ENCODE data around the gene TCF12. TPM values are rescaled to one million over a fixed set of nuclear protein-coding genes. Genes with fewer than 3 reads are reported as not detected.

The TCF12 gene
- total RNA-seq, 4 donors from 2014 or later = 108 to 177 (median 148) TPM

DNA sequence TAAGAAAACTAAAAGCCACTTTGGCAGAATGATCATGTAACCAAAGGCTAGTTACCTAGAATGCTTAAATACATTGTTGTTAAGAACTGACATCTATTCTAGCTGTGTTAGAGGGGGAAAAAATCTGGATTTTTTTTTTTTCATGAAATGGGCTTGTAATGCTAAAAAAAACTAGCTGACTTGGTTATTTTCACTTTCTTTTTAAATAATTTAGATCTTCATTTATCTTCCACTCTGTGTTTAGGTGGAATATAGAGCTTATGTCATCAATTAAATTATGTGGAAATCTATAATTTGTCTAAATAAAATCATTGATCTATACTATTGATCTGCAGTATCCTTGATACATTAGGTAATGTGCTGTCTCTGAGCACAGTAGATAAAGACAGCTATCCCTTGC, 217.4 kb downstream of the TCF12 start:
- Histone ChIP-seq H3K36me3 (no peaks in the 10 kb centered on the region), H3K9me3 (no peaks in the 10 kb centered on the region), H3K4me3 (no peak overlapping the region), H3K4me1 (peaks cover 24 to 47% (median 40%) of the 10 kb centered on the region in 4 donors), H3K27me3 (no peaks in the 10 kb centered on the region), H3K27ac (replicated peaks in 1 of 4) (no peak overlapping the region)
- DNase-seq (ENCODE audit: extremely low spot score) = no peak
- TF ChIP-seq POLR2A (IDR thresholded peaks at IDR 0.05; ENCODE audit: low read depth) (no peak), EP300 (IDR thresholded peaks at IDR 0.05) (no peak), POLR2AphosphoS5 (IDR thresholded peaks at IDR 0.05) (no peak)
- TF ChIP-seq, protein P1, sequence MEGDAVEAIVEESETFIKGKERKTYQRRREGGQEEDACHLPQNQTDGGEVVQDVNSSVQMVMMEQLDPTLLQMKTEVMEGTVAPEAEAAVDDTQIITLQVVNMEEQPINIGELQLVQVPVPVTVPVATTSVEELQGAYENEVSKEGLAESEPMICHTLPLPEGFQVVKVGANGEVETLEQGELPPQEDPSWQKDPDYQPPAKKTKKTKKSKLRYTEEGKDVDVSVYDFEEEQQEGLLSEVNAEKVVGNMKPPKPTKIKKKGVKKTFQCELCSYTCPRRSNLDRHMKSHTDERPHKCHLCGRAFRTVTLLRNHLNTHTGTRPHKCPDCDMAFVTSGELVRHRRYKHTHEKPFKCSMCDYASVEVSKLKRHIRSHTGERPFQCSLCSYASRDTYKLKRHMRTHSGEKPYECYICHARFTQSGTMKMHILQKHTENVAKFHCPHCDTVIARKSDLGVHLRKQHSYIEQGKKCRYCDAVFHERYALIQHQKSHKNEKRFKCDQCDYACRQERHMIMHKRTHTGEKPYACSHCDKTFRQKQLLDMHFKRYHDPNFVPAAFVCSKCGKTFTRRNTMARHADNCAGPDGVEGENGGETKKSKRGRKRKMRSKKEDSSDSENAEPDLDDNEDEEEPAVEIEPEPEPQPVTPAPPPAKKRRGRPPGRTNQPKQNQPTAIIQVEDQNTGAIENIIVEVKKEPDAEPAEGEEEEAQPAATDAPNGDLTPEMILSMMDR (IDR thresholded peaks at IDR 0.05) = no peak
- intact Hi-C loops (cut with DNase I) = loop anchor here (5.0 kb wide), 1 partner anchor 218 kb away; the partner anchor contains the start of gene TCF12

DNA sequence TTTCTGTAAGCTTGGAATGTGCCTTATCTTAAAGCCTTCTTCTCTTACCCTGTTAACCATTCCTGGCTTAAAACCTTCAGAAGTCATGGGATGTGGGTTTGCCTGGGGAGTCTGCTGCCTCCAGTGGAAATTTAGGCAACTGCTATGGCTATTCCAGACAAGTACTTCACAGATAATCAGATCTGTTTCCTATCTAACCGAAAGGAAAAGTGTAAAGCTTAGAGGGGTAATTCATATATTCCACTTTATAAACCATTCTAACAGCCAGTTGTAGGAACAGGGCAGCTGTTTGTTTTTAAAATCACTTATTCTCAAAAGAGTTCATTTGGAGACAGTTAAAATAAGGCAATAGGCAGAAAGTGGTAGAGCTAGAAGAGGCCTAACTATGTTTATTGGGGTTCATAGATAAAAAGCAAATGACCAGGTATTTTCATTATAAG, 219.9 kb downstream of the TCF12 start:
- no peaks in the 10 kb centered on the region for H3K9me3 ChIP-seq
- WGBS = 25% methylated on average over 1 of the region's 1 CpG
- intact Hi-C loops (cut with DNase I) = loop anchor here (5.0 kb wide), 1 partner anchor 221 kb away; the partner anchor contains the start of gene TCF12
- H3K4me3 ChIP-seq = no peak overlapping the region
- no peak overlapping the region for H3K27ac ChIP-seq (replicated peaks in 1 of 4)
- H3K36me3 ChIP-seq = no peaks in the 10 kb centered on the region
- TF ChIP-seq, protein P1 (IDR thresholded peaks at IDR 0.05) = peak; percentile 69 to 86 (median 73)
- no peak for TF ChIP-seq POLR2AphosphoS5 (IDR thresholded peaks at IDR 0.05)
- H3K27me3 ChIP-seq = no peaks in the 10 kb centered on the region
- H3K4me1 ChIP-seq = peaks cover 15 to 39% (median 36%) of the 10 kb centered on the region in 4 donors
- no peak for DNase-seq (ENCODE audit: extremely low spot score)

DNA sequence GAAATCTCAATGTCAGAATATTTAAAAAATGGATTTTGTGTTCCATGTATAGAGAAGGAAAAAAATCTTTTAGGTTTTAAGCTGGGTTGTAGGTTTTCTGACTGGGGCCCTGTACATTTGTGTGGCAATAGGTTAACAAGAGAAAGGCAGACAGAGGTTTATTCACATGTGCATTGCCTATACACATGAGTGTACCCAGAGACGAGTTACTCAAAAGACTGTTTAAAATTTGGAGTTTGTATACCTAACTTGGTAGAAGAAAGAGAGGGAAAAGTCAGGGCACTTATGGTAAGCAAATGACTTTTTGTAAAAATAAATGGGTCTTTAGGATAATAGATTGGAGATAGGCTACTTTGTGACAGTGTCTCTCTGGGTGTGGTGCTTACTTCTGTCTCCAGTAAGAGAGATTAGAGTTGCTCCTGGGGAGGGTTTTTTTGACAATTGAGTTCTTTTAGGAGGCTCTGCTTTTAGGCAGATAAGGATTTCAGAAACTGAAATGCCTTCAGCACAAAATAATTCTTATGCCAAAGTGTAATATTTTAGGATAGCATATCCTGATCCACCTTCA, 225.2 kb downstream of the TCF12 start:
- WGBS = 64% methylated on average over 1 of the region's 1 CpG
- Histone ChIP-seq H3K9me3 (no peaks in the 10 kb centered on the region), H3K36me3 (no peaks in the 10 kb centered on the region), H3K4me3 (no peak overlapping the region), H3K27me3 (no peaks in the 10 kb centered on the region), H3K27ac (replicated peaks in 1 of 4) (no peak overlapping the region), H3K4me1 (peaks cover 20 to 34% (median 29%) of the 10 kb centered on the region in 4 donors)
- DNase-seq (ENCODE audit: extremely low spot score) = no peak
- intact Hi-C loops (cut with DNase I) = loop anchor here (2.0 to 5.0 kb wide), 2 partner anchors 71 to 651 kb away; no protein-coding TSS in a partner anchor
- TF ChIP-seq POLR2A (IDR thresholded peaks at IDR 0.05; ENCODE audit: low read depth) (no peak), POLR2AphosphoS5 (IDR thresholded peaks at IDR 0.05) (no peak), EP300 (IDR thresholded peaks at IDR 0.05) (no peak)
- TF ChIP-seq, protein P1 (IDR thresholded peaks at IDR 0.05) = no peak

DNA sequence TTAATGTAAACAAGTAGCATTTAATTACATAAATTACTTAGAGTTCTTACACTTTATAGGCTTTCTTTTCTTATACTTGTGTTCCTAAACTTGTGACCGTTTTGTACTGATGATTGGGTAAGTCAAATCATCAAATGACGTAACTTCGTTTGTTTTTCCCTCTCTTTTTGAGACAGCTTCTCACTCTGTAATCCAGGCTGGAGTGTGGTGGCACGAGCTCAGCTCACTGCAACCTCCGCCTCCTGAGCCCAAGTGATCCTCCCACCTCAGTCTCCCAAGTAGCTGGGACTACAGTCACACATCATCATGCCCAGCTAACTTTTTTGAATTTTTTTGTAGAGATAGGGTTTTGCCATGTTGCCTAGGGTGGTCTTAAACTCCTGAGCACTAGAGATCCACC, 226.0 kb downstream of the TCF12 start:
- no peak for DNase-seq (ENCODE audit: extremely low spot score)
- Histone ChIP-seq H3K36me3 (no peaks in the 10 kb centered on the region), H3K27ac (replicated peaks in 1 of 4) (no peak overlapping the region), H3K27me3 (no peaks in the 10 kb centered on the region), H3K4me1 (peaks cover 29 to 40% (median 36%) of the 10 kb centered on the region in 4 donors), H3K4me3 (no peak overlapping the region), H3K9me3 (no peaks in the 10 kb centered on the region)
- intact Hi-C loops (cut with DNase I) = loop anchor here (2.0 to 5.0 kb wide), 2 partner anchors 70 to 652 kb away; no protein-coding TSS in a partner anchor
- 71% methylated on average over 5 of the region's 5 CpGs for WGBS
- no peak for TF ChIP-seq EP300 (IDR thresholded peaks at IDR 0.05)
- TF ChIP-seq POLR2A (IDR thresholded peaks at IDR 0.05; ENCODE audit: low read depth) = no peak
- TF ChIP-seq, protein P1 (IDR thresholded peaks at IDR 0.05) = no peak
- no peak for TF ChIP-seq POLR2AphosphoS5 (IDR thresholded peaks at IDR 0.05)

Measured in esophagus muscularis mucosa (tissue), 4 donors.